Hepatic stellate cell (primary cell): ENCODE measurements around the gene UBE2I.

Experiments
- DNase-seq: peaks from one replicate; pipeline ENCODE4 v3.0.0; 2011; ENCODE audit warnings: low spot score

UBE2I gene

GRCh38 chr16:1343428-1344242 lies 34.2 kb downstream of the UBE2I start:
- DNase-seq: no peak

GRCh38 chr16:1344499-1344898 lies 35.1 kb downstream of the UBE2I start:
- DNase-seq: no peak

GRCh38 chr16:1345087-1345486 lies 35.7 kb downstream of the UBE2I start:
- DNase-seq: no peak

- no peak for DNase-seq
Observed at GRCh38 chr16:1345651-1346421, 36.4 kb downstream of the UBE2I start.

- peak; percentile 47 for DNase-seq
Observed at GRCh38 chr16:1346422-1347285, 37.2 kb downstream of the UBE2I start.

GRCh38 chr16:1347286-1347855 lies 37.9 kb downstream of the UBE2I start:
- DNase-seq: no peak

GRCh38 chr16:1347962-1348361 lies 38.5 kb downstream of the UBE2I start:
- DNase-seq: no peak

GRCh38 chr16:1348441-1348840 lies 39.0 kb downstream of the UBE2I start:
- no peak for DNase-seq

GRCh38 chr16:1348926-1349325 lies 39.5 kb downstream of the UBE2I start:
- DNase-seq: no peak

GRCh38 chr16:1349351-1349750 lies 39.9 kb downstream of the UBE2I start:
- DNase-seq: no peak

GRCh38 chr16:1349951-1350350 lies 40.5 kb downstream of the UBE2I start:
- no peak for DNase-seq

GRCh38 chr16:1350691-1351090 lies 41.3 kb downstream of the UBE2I start:
- no peak for DNase-seq

- DNase-seq: no peak
Observed at GRCh38 chr16:1351215-1351581, 41.8 kb downstream of the UBE2I start.

- peak; percentile 87 for DNase-seq
Observed at GRCh38 chr16:1351582-1352362, 42.3 kb downstream of the UBE2I start, which contains the start of the genes GNPTG and TSR3. Gene GNPTG, plus strand, starts transcription at chr16:1351931. Its CDS starts 35 bp downstream, at chr16:1351966. Gene TSR3, minus strand, starts transcription at chr16:1351878. Its CDS starts 74 bp downstream, at chr16:1351804.

- no peak for DNase-seq
Observed at GRCh38 chr16:1354815-1355540, 45.5 kb downstream of the UBE2I start.

- no peak for DNase-seq
Observed at GRCh38 chr16:1355591-1355990, 46.2 kb downstream of the UBE2I start.

- no peak for DNase-seq
Observed at GRCh38 chr16:1356061-1356900, 46.8 kb downstream of the UBE2I start.

- DNase-seq: no peak
Observed at GRCh38 chr16:1357906-1358566, 48.6 kb downstream of the UBE2I start.
